Measurements from ENCODE around the gene TTC16. TPM values are rescaled to one million over a fixed set of nuclear protein-coding genes. Genes with fewer than 3 reads are reported as not detected.

The TTC16 gene
- total RNA-seq, 1 donor from 2014 or later, result not detected

- H3K9me3 Mint-ChIP-seq (ENCODE audit: unreplicated experiment), result no peaks in the 10 kb centered on the region
- TF ChIP-seq CTCF (IDR thresholded peaks at IDR 0.05), result no peak
- no peak for DNase-seq (ENCODE audit: extremely low spot score, unreplicated experiment)
- peak overlapping the region; percentile 81 for H3K27ac Mint-ChIP-seq (ENCODE audit: unreplicated experiment)
- H3K4me1 Mint-ChIP-seq (ENCODE audit: unreplicated experiment), result peaks cover 54% of the 10 kb centered on the region
- H3K36me3 Mint-ChIP-seq (ENCODE audit: unreplicated experiment), result peaks cover 15% of the 10 kb centered on the region
- H3K27me3 Mint-ChIP-seq (ENCODE audit: unreplicated experiment), result no peaks in the 10 kb centered on the region
- H3K4me3 Mint-ChIP-seq (ENCODE audit: unreplicated experiment), result no peak overlapping the region
Observed at GRCh38 chr9:127761491-127761956, 45.6 kb downstream of the TTC16 start.

GRCh38 chr9:127762111-127762676, 46.3 kb downstream of the TTC16 start:
- H3K27ac Mint-ChIP-seq (ENCODE audit: unreplicated experiment), result peak overlapping the region; percentile 81
- no peak for TF ChIP-seq CTCF (IDR thresholded peaks at IDR 0.05)
- H3K4me3 Mint-ChIP-seq (ENCODE audit: unreplicated experiment), result no peak overlapping the region
- peaks cover 20% of the 10 kb centered on the region for H3K36me3 Mint-ChIP-seq (ENCODE audit: unreplicated experiment)
- no peaks in the 10 kb centered on the region for H3K9me3 Mint-ChIP-seq (ENCODE audit: unreplicated experiment)
- no peaks in the 10 kb centered on the region for H3K27me3 Mint-ChIP-seq (ENCODE audit: unreplicated experiment)
- peaks cover 60% of the 10 kb centered on the region for H3K4me1 Mint-ChIP-seq (ENCODE audit: unreplicated experiment)
- DNase-seq (ENCODE audit: extremely low spot score, unreplicated experiment), result no peak

- TF ChIP-seq CTCF (IDR thresholded peaks at IDR 0.05), result peak; percentile 46
- no peaks in the 10 kb centered on the region for H3K9me3 Mint-ChIP-seq (ENCODE audit: unreplicated experiment)
- H3K36me3 Mint-ChIP-seq (ENCODE audit: unreplicated experiment), result peaks cover 15% of the 10 kb centered on the region
- H3K4me1 Mint-ChIP-seq (ENCODE audit: unreplicated experiment), result peaks cover 69% of the 10 kb centered on the region
- no peak for DNase-seq (ENCODE audit: extremely low spot score, unreplicated experiment)
- no peak overlapping the region for H3K4me3 Mint-ChIP-seq (ENCODE audit: unreplicated experiment)
- no peaks in the 10 kb centered on the region for H3K27me3 Mint-ChIP-seq (ENCODE audit: unreplicated experiment)
- H3K27ac Mint-ChIP-seq (ENCODE audit: unreplicated experiment), result peak overlapping the region; percentile 60
Observed at GRCh38 chr9:127763918-127764384, 48.1 kb downstream of the TTC16 start.

DNA sequence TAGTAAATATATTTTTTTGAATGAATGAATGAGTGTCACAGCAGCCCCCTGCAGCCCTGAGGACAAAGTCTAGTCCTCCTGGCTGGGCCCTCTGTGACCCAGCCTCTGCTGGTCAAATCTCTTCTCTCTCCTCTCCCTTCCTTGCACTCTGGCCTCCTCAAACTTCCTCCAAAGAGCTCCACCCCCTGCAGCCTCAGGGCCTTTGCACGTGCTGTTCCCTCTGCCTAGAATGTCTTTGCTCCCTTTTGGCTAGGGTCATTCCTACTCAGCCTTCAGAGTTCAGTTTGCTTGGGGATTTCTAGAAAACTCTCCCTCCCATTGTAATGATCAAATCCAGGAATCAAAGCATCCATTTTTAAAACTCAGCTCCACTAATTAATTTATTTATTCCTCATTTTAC, 49.5 kb downstream of the TTC16 start:
- no peak for DNase-seq (ENCODE audit: extremely low spot score, unreplicated experiment)
- no peak for TF ChIP-seq CTCF (IDR thresholded peaks at IDR 0.05)
- Mint-ChIP-seq H3K4me3 (ENCODE audit: unreplicated experiment) (no peak overlapping the region), H3K9me3 (ENCODE audit: unreplicated experiment) (no peaks in the 10 kb centered on the region), H3K4me1 (ENCODE audit: unreplicated experiment) (peaks cover 81% of the 10 kb centered on the region), H3K27me3 (ENCODE audit: unreplicated experiment) (no peaks in the 10 kb centered on the region), H3K36me3 (ENCODE audit: unreplicated experiment) (peaks cover 14% of the 10 kb centered on the region), H3K27ac (ENCODE audit: unreplicated experiment) (peak overlapping the region; percentile 6)

GRCh38 chr9:127767410-127767809, 51.5 kb downstream of the TTC16 start:
- DNase-seq (ENCODE audit: extremely low spot score, unreplicated experiment), result no peak
- no peaks in the 10 kb centered on the region for H3K9me3 Mint-ChIP-seq (ENCODE audit: unreplicated experiment)

More at GRCh38 chr9:127767410-127767809, 51.5 kb downstream of the TTC16 start:
- Mint-ChIP-seq H3K4me3 (ENCODE audit: unreplicated experiment) (peak overlapping the region; percentile 94), H3K27me3 (ENCODE audit: unreplicated experiment) (no peaks in the 10 kb centered on the region), H3K36me3 (ENCODE audit: unreplicated experiment) (peaks cover 14% of the 10 kb centered on the region), H3K27ac (ENCODE audit: unreplicated experiment) (peak overlapping the region; percentile 98), H3K4me1 (ENCODE audit: unreplicated experiment) (peaks cover 80% of the 10 kb centered on the region)
- TF ChIP-seq CTCF (IDR thresholded peaks at IDR 0.05), result no peak

All from osteocyte (in vitro differentiated cells).